Daoy (cell line): ENCODE measurements around the gene LRRC47. TPM values are rescaled to one million over a fixed set of nuclear protein-coding genes. Genes with fewer than 3 reads are reported as not detected.
A peak's percentile ranks its signal among the peaks of the same experiment; 100 is the strongest.

Experiments used
- DNase-seq: peaks from one replicate; pipeline ENCODE4 v3.0.0-alpha.2; 2015; ENCODE audit warnings: low read depth
- total RNA-seq: library from RNA; depleted of rRNA; stranded (reverse); fragments of >200 nt; shearing (Covaris generic); gene quantifications from 2 replicates; pipeline ENCODE4 v1.2.3, GENCODE V29; 2014

LRRC47 gene
- total RNA-seq, 1 experiment from 2014 or later: 60.2 TPM

- DNase-seq: no peak
Observed at GRCh38 chr1:3787349-3787715, 9.0 kb downstream of the LRRC47 start.

GRCh38 chr1:3786468-3787348 lies 9.6 kb downstream of the LRRC47 start:
- no peak for DNase-seq

GRCh38 chr1:3785456-3786157 lies 10.7 kb downstream of the LRRC47 start:
- DNase-seq: no peak

GRCh38 chr1:3785045-3785444 lies 11.3 kb downstream of the LRRC47 start:
- DNase-seq: no peak

- DNase-seq: no peak
Observed at GRCh38 chr1:3783651-3784474, 12.4 kb downstream of the LRRC47 start.

GRCh38 chr1:3780901-3781300 lies 15.4 kb downstream of the LRRC47 start:
- no peak for DNase-seq

- DNase-seq: no peak
Observed at GRCh38 chr1:3779912-3780416, 16.3 kb downstream of the LRRC47 start.

- no peak for DNase-seq
Observed at GRCh38 chr1:3779265-3779911, 16.9 kb downstream of the LRRC47 start.

GRCh38 chr1:3778590-3779264 lies 17.6 kb downstream of the LRRC47 start:
- DNase-seq: no peak

GRCh38 chr1:3777647-3778589 lies 18.4 kb downstream of the LRRC47 start:
- no peak for DNase-seq

- DNase-seq: no peak
Observed at GRCh38 chr1:3777078-3777547, 19.2 kb downstream of the LRRC47 start.

- DNase-seq: no peak
Observed at GRCh38 chr1:3776231-3776961, 19.9 kb downstream of the LRRC47 start.

GRCh38 chr1:3775490-3776230 lies 20.6 kb downstream of the LRRC47 start:
- DNase-seq: peak; percentile 78

- DNase-seq: no peak
Observed at GRCh38 chr1:3774946-3775489, 21.3 kb downstream of the LRRC47 start.

- no peak for DNase-seq
Observed at GRCh38 chr1:3774276-3774945, 21.9 kb downstream of the LRRC47 start.

GRCh38 chr1:3773572-3774275 lies 22.6 kb downstream of the LRRC47 start:
- no peak for DNase-seq
